ENCODE data around the gene AGXT2. TPM values are rescaled to one million over a fixed set of nuclear protein-coding genes. Genes with fewer than 3 reads are reported as not detected.
"Not testable (repeated sequence)": the region's sequence is repeated elsewhere in the genome, so short reads cannot be mapped to it uniquely, and the experiment has no call there.

AGXT2 gene
- total RNA-seq, 4 donors from 2014 or later: not detected

GRCh38 chr5:35044649-35045048, 3.1 kb downstream of the AGXT2 start:
- ATAC-seq (ENCODE audit: low FRiP score): no peak
- no peak for DNase-seq (ENCODE audit: low spot score)
- no peak for TF ChIP-seq CTCF (IDR thresholded peaks at IDR 0.05)

GRCh38 chr5:35042781-35043180, 5.0 kb downstream of the AGXT2 start:
- ATAC-seq (ENCODE audit: low FRiP score): no peak
- DNase-seq (ENCODE audit: low spot score): no peak
- no peak for TF ChIP-seq CTCF (IDR thresholded peaks at IDR 0.05)

- TF ChIP-seq CTCF (IDR thresholded peaks at IDR 0.05): no peak
- ATAC-seq (ENCODE audit: low FRiP score): peak; percentile 82
- DNase-seq (ENCODE audit: low spot score): no peak
These were observed 6.5 kb downstream of the AGXT2 start for GRCh38 chr5:35041261-35041660.

- no peak for ATAC-seq (ENCODE audit: low FRiP score)
- DNase-seq (ENCODE audit: low spot score): no peak
- TF ChIP-seq CTCF (IDR thresholded peaks at IDR 0.05): no peak
These were observed 8.9 kb downstream of the AGXT2 start for GRCh38 chr5:35038891-35039290.

GRCh38 chr5:35036536-35036935, 11.2 kb downstream of the AGXT2 start:
- DNase-seq (ENCODE audit: low spot score) (no peak), ATAC-seq (ENCODE audit: low FRiP score) (no peak)
- TF ChIP-seq CTCF (IDR thresholded peaks at IDR 0.05): no peak

GRCh38 chr5:35035929-35036328, 11.8 kb downstream of the AGXT2 start:
- DNase-seq (ENCODE audit: low spot score); ATAC-seq (ENCODE audit: low FRiP score): not testable (repeated sequence)

GRCh38 chr5:35035271-35035670, 12.5 kb downstream of the AGXT2 start:
- TF ChIP-seq CTCF (IDR thresholded peaks at IDR 0.05): no peak
- no peak for DNase-seq (ENCODE audit: low spot score)
- ATAC-seq (ENCODE audit: low FRiP score): no peak

GRCh38 chr5:35032356-35032755, 15.4 kb downstream of the AGXT2 start:
- ATAC-seq (ENCODE audit: low FRiP score) (no peak), DNase-seq (ENCODE audit: low spot score) (no peak)
- TF ChIP-seq CTCF (IDR thresholded peaks at IDR 0.05): no peak

Measured in omental fat pad (tissue), 4 donors.